Hepatic stellate cell (primary cell): ENCODE measurements around the gene ANKRD35.
"Not testable (repeated sequence)": the region's sequence is repeated elsewhere in the genome, so short reads cannot be mapped to it uniquely, and the experiment has no call there.

Experiments
- DNase-seq: peaks from one replicate; pipeline ENCODE4 v3.0.0; 2011; ENCODE audit warnings: low spot score

The ANKRD35 gene

GRCh38 chr1:145858238-145858900 lies 27.3 kb downstream of the ANKRD35 start:
- DNase-seq: peak; percentile 73

DNA sequence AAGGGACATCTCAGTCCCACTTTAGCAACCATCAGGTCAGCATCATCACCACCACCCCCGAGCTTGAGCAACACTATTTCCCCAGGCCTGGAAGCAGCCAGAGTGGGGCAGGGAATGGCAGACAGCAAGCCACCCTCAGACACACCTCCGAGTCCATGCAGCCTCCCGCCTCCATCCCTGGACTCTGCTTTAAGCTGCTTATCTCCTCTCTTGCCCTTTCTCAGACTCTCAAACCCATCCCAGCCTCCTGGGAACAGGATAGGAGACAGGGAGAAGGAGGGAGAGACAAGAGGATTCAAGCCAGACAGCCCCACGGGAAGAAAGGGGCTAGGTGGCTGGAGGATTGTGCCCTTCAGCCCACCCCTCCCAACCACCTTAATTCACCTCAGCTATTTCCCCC lies 28.5 kb downstream of the ANKRD35 start:
- no peak for DNase-seq

DNA sequence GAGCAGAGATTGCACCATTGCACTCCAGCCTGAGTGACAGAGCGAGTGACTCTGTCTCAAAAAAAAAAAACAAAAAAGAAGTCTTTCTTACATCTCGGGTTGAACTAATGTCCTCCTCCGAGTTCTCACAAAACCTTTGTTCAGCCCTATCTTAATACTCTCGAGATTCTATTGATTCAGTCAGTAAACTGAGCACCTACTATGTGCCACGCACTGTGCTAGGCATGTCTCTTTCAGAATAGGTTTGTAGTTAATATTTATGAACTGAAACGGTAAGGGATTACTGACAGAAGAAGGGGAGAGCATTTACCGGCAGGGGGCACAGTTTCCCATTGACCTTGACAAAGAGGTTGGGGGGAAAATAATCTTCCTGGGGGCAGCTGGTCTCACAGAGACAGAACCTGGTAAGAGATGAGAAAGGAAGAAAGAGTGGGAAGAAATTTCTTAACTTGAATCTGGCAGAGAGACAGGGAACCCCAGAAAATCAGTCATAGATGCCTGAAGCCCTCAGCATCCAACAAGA lies 30.2 kb downstream of the ANKRD35 start:
- DNase-seq: no peak

DNA sequence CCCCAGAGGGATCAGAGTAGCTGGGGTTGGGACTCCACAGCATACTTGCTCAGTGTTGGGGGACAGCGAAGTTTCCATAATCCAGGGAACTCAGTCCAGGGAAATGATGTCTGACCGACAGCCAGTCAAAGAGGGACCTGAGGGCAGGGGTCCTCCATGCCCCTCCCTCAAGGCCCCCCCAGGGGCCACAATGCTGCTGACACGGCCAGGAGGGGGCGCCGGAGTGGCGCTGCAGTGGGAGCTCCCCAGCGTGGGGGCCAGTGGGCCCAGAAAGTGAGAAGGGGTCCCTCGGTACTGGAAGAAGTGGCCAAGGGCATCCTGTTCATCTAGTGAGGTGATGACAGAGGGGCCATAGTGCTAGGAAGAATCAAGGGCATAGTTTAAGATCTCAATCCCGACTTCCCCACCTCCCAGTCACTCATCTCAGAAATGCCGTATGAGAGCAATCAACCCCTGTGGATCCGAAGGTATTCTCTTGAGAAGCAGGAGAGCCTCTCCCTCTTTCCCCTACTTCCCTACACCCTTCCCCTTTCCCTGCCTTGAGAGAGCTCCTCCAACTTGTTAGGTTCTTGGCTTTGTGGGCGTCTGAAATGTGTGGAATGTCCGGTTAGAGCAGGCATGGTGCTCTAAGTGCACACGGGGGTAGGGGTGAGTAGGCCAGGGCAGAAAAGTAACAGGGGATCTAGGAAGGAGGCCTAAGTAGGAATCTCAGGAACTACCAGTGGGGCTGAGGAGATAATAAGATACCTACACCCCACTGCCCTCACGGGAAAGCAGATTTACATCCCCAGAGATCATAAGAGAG lies 36.1 kb downstream of the ANKRD35 start:
- DNase-seq: peak; percentile 90

DNA sequence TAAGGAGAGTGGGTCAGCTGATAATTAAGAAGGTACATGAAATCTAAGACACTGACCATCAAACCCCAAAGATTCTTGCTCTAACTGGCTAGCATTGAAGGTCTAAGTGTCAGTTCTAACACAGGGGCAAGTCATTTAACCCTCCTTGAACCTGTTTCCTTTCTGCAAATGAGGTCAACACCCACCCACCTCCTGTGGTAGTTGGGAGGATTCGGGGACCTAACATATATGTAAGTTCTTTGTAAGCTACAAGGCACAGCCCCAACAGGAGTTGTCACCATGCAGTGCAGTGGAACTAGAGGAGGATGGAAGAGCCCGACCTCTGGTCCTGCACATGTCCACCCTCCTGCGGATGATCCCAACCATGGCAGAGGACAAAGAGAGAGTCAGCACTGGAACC lies 37.8 kb downstream of the ANKRD35 start:
- DNase-seq: no peak

DNA sequence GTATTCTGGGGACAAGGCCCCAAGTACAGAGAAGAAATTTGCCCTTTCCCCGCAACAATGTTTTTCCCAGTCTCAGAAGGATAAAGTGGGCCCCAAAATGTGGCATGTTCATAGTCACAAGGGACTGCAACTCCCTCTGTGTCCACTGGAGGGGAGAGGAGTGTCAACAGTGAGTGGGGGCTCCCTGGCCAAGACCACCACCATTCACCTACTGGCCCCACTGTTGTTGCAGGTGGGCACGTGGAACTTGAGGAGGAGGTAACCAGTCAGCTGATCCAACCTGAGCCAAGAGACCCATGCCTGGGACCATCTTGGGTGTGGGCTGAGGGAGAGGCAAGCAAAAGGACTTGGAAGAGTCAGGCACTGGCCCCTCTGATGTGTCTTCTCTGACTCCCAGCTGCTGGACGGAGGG lies 39.5 kb downstream of the ANKRD35 start:
- DNase-seq: peak; percentile 55

DNA sequence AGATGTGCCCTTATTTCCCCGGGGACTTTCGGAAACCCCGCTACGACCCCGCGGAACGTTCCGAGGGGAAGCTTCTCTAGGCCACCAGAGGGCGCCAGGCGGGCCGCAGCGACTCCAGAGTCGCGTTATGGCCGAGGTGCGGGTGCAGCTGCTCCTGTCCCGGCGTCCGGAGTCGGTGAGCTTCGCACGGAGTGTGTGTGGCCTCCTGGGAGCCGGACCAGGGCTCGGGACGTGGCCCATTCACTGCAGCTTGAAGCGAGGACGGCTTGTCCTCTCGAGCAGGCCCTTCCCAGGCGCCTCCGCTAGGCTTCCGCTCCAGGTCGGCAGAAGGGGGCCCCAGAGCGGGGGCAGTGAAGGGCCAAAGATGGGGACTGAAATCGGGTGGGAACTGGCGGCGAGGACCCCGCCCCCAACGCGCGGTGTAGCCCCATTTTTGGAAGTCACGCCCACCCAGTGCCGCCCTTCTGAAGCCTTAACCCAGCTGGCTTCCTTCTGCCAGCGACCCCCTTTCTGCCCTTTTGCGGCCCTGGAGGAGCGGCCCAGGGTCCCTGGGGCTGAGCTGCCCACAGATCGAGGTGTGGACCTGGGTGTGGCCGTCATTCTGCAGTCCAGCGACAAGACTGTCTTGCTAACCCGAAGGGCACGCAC lies 40.0 kb downstream of the ANKRD35 start, which contains the start of gene NUDT17:
Gene NUDT17 (plus strand): TSS at position 117 of the 648 bp plus-strand sequence. CDS start 11 bp downstream, at position 128.
- DNase-seq: peak; percentile 89

- DNase-seq: no peak
Observed at GRCh38 chr1:145845144-145845513, 40.5 kb downstream of the ANKRD35 start.

- DNase-seq: no peak
Observed at GRCh38 chr1:145843031-145843430, 42.6 kb downstream of the ANKRD35 start.

DNA sequence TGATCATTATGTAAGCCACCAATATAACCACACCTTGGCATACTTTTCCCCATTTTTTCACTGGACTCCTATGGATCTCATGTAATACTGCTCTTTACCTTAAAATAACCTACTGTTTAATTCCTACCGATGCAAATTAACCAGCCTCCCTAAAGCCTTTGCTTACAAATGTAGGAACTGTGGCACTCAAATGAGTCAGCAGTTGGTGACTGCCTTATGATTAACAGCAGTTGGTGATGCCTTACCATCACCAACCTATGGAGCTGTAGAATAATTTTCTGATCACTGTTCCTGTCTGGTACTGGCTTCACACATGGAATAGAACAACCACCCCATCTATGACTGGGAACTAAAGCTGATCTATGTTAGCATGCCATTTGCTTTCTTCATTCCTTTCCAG lies 48.0 kb downstream of the ANKRD35 start:
- DNase-seq: no peak

DNA sequence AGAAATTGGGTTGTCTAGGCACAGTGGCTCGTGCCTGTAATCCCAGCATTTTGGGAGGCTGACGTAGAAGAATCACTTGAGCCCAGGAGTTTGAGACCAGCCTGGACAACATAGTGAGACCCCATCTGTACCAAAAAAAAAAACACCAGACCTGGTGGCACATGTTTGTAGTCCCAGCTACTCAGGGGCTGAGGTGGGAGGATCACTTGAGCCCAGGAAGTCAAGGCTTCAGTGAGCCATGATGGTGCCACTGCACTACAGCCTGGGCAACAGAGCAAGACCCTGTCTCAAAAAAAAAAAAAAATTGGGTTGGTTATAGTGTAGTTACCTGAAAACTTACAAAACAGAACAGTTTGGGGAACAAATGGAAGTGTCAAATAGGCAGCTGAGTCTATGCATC lies 54.9 kb downstream of the ANKRD35 start:
- not testable (repeated sequence) for DNase-seq

- no peak for DNase-seq
Observed at GRCh38 chr1:145828367-145829026, 57.2 kb downstream of the ANKRD35 start.

GRCh38 chr1:145827966-145828365 lies 57.7 kb downstream of the ANKRD35 start:
- no peak for DNase-seq

DNA sequence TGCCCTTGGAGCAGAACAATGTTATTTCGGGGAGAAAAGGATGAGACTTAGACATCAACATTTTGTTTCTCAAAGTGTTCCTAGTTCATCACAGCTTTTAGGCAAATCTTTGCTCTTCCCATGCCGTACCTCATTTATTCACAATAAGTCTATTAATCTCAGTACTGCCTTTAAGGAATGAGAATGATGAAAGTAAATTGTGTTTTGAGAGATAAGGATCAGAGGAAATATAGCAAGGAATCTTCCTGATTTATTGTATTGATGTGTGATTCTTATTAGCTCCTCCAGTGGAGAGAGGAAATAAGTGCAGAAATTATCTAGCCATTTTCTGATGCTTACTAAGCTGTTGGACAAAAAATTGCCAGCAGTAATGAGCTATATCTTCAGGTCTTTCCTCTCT lies 59.6 kb downstream of the ANKRD35 start:
- DNase-seq: no peak

DNA sequence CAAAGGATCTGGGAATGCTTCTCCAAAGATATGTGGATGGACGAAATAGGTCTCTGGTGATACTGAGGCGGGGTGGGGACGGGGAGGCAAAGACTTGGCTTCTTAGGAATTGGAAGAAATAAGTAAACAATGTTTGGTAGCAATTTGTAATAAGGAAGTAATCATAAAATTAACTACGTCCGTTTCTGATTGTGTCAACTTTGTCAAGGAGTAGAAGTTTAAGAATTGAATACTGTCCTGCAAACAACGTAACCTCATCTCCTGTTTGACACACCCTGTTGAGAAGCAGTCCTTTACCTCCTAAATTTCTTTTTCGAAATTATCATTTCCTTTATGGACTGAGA lies 61.2 kb downstream of the ANKRD35 start:
- DNase-seq: no peak

DNA sequence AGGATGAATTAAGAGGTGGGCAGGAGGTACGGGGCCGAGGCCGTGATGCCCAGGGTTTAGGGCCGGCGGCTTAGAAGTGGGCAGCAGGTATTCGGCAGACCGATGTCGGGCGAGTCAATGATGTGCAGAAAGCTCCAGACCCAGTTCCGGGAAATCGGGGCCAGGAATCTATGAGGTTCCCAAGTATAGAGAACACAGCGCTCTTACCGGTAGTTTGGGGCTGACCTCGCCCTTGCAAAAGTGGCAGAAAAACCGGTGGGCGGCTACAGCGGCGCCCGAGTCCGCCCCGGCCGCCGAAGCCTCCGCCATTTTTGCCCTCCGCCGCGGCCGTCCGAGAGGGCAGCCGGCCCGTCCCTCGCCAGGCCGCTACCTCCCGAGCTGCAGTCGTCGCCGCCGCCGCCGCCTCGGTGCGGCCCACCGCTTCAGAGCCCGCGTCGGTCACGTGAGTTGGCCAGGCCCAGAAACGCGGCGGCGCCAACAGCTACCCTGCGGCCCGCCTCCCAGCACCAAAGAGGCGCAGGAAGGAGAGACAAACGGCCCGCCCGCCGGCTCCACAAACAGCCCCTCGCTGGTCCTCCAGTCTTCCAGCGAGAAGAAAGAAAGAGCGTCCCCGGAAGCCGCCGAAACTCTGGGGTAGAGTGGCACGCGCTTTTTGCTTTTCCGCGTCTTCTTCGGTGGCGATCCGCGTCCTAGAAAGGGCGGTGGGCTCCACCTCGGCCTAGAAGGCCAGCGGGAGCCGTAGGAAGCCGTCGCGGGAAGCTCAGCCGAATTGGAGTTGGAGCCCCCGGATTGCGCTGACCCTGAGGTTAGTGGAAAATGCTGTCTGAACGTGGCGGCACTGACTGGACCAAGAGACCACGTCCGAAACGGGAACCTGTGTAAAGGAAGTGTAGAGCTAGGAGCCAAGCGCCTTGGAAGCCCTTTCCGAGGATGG lies 61.8 kb downstream of the ANKRD35 start, which contains the start of the genes POLR3C and RNF115:
Gene POLR3C (plus strand): TSS at position 636 of the 934 bp plus-strand sequence. CDS start 1,577 bp downstream, outside the sequence.
Gene RNF115 (minus strand): TSS at position 531 of the 934 bp plus-strand sequence. CDS start 222 bp downstream, at position 309.
- DNase-seq: peak; percentile 87

- DNase-seq: not testable (repeated sequence)
Observed at GRCh38 chr1:145822779-145823331, 62.8 kb downstream of the ANKRD35 start.

DNA sequence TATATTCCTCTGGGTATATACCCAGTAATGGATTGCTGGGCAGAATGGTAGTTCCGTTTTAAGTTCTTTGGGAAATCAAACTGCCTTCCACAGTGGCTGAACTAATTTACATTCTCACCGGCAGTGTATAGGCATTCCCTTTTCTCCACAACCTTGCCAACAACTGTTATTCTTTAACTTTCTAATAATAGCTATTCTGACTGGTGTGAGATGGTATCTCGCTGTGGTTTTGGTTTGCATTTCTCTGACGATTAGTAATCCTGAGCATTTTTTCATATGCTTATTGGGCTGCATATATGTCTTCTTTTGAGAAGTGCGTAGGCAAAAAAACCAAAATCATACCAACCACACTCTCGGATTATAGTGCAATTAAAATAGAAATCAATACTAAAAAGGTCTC lies 67.6 kb downstream of the ANKRD35 start:
- DNase-seq: not testable (repeated sequence)
